GDM1 (cell line): ENCODE data around the gene AADACL2.

ENCODE experiments used
- DNase-seq: peaks from one replicate; lab custom pipeline; 2025; lab: John Stamatoyannopoulos, UW

AADACL2 gene

GRCh38 chr3:151804267-151804666, 70.5 kb downstream of the AADACL2 start:
- DNase-seq: no peak

GRCh38 chr3:151806838-151807237, 73.1 kb downstream of the AADACL2 start:
- no peak for DNase-seq
